SH-SY5Y (cell line): ENCODE data around the gene MATN3.
A peak's percentile ranks its signal among the peaks of the same experiment; 100 is the strongest.

Source experiments
- GATA2 ChIP-seq: IDR thresholded peaks from 2 replicates; pipeline ENCODE4 v1.6.1; 2011; ENCODE audit warnings: mild to moderate bottlenecking, low read depth, low read length
- GATA3 ChIP-seq: IDR thresholded peaks from 2 replicates; pipeline ENCODE4 v1.6.1; 2011; ENCODE audit warnings: low read depth, mild to moderate bottlenecking, low read length, moderate library complexity

The MATN3 gene

GRCh38 chr2:20012282-20013125, at the start of gene MATN3:
MATN3 (minus strand) TSS chr2:20012668; CDS start chr2:20012631, 37 bp downstream.
- TF ChIP-seq GATA3 (no peak), GATA2 (no peak)

DNA sequence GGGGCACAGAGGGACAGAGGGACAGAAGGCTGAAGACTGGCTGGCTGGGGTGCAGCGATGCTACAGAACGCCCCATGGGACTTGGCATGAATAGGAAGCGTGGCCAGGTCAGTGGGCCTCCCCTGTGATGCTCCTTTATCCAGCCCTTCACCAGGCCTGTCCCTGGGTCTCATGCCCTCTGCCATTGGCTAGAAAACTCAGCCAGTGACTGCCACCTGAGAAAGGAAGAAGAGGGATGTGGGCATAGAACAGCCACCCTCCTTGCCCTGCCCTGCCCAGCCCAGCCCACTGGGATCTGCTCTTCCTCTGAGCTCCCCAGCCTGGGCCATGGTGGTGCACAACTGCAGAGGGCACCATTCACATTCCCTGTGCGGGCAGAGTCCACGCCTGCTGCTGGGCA, 49.5 kb upstream of the MATN3 start:
- no peak for TF ChIP-seq GATA2

- TF ChIP-seq GATA3 = no peak
- TF ChIP-seq GATA2 = no peak
These were observed 49.0 kb upstream of the MATN3 start for GRCh38 chr2:20061476-20061875.

DNA sequence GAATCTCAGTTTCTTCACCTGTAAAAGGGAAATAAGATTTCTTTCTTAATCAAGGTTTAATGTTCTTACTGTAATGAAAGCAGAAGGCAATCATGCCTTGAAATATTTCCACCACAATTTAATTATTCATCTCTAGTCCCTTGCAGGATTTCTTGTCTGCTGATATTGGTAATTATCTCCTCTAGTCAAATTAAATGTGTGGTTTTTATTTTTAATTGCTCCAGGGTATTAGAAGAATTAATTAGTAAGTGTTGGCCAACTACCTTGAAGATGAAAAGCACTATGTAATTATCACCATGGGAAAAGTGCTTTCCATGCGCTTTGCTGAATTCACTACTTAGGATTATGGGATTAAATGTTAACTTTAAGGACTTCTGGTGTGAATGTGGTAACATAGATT, 47.6 kb upstream of the MATN3 start:
- TF ChIP-seq GATA2 (no peak), GATA3 (no peak)

GRCh38 chr2:20057268-20057667, 44.8 kb upstream of the MATN3 start:
- TF ChIP-seq GATA2 (no peak), GATA3 (no peak)

DNA sequence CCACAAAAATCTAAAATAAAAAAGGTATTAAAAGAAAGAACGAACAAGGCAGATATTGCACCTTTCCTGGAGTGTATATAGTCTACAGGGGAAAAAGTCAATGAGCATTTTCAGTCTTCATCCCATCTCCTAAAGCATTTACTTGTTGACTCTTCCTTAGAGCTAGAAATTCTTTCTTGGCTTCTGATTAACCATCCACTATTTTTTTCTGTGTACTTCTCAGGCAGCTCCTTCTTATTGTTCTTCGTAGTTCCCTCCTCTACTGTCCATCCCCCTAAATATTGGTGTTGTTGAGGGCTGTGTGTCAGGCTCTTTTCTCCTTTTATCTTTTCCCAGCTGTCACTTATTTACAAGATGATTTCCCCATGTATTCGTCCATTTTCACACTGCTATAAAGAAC, 42.5 kb upstream of the MATN3 start:
- TF ChIP-seq GATA2 (no peak), GATA3 (no peak)

- TF ChIP-seq GATA2 (no peak), GATA3 (no peak)
These were observed 41.7 kb upstream of the MATN3 start for GRCh38 chr2:20054119-20054518.

GRCh38 chr2:20052861-20053281, 40.4 kb upstream of the MATN3 start:
- TF ChIP-seq GATA3 = no peak
- no peak for TF ChIP-seq GATA2

DNA sequence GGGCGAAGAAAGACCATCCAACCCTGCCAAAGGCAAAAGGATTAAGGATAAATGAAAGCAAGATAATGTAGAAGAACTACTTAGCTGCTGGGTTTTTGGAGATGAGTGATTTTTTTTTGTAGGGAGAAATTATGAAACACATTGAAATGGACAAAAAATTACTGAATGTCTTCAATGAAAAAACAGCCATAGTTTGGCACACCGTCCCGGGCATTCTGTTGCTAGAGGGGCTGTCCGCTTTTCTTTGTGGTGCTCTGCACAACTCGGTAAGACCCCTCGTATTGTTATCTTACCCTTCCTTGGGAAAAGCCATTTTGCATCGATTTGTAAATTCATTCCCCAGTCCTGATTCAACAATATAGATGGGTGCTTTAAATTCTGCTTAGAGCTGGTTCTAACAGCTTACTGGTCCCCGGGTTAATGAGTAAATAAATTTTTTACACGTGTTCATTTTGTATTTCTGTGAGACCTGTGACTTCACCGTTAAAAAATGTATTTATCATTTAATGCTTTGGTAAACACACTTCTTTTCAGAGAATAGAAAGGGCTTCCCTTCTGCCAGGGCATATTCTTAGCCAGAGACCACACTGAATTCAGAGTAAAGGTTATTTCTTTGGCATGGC, 39.9 kb upstream of the MATN3 start:
- TF ChIP-seq GATA3 (no peak), GATA2 (no peak)

DNA sequence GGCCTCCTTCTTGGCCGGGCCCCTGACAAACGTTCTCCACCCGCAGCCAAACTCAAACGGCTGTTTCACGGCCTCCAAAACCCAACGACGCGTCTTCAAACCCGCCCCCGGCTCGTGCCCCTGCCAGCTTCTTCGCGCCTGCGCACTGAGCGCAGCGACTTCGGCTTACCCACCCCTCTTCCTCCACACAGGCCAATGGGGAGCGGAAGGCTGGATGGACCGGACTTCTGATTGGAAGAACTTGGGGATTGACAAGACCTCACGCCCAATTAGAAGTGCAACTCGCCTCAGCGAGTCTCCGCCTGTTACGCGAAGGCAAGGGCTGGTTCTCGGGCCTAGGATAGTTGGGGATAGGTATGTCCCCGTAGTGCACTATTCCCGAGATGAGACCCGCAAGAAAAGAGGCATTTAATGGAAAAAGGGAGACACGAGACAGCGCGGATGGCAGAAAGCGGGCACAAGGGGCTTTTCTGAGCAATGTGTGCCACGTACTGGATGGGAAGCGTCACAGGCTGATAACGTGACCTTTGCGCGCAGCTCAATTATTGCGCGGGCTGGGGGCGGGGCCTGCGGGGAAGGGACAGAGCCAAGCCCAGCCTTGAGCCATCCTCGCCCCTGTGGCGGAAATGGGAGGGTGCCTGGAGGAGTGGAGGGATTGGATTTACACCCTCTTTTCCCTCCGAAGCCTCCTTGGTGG, 39.2 kb upstream of the MATN3 start, which contains the start of gene LAPTM4A:
LAPTM4A (minus strand) TSS at position 97 of the 697 bp plus-strand sequence. CDS start 108 bp downstream, outside the sequence.
- TF ChIP-seq GATA3 (no peak), GATA2 (0 out of 2 replicates have a peak, but pooled peaks have one; percentile 22)

- no peak for TF ChIP-seq GATA2
- TF ChIP-seq GATA3 = no peak
These were observed 38.4 kb upstream of the MATN3 start for GRCh38 chr2:20050646-20051531.

GRCh38 chr2:20050104-20050645, 37.7 kb upstream of the MATN3 start:
- TF ChIP-seq GATA2 = no peak
- no peak for TF ChIP-seq GATA3

DNA sequence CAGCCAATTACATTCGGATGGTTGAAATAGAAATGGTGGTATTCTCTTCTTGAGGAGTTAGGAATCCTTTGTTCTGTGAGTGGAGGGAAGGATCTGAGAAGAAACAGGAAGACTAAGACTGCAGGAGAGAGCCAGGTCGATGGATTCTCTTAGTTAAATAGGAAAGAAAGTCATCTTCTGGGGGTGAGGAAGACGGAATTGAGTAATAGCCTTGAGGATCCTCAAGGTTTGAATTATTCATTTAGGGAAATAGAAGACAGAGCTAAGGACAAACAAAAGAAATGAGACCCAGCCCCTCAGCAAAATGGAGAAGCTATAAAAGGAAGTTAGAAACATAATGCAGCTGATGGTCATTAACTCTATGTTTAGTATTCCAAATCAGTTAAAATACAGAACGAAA, 37.2 kb upstream of the MATN3 start:
- TF ChIP-seq GATA2 (no peak), GATA3 (no peak)
